Smooth muscle cell (in vitro differentiated cells): Measurements from ENCODE around the gene PAFAH1B2. TPM values are rescaled to one million over a fixed set of nuclear protein-coding genes. Genes with fewer than 3 reads are reported as not detected.

Experiments used
- DNase-seq: peaks from one replicate; lab custom pipeline; 2025; ENCODE audit not compliant: unreplicated experiment; lab: John Stamatoyannopoulos, UW
- H2AFZ ChIP-seq: fragments of 200-600 bp; sonication (generic); 2 replicates; pipeline ENCODE4 v1.6.0; 2016; ENCODE audit warnings: antibody characterized with exemption, low read depth, mild to moderate bottlenecking
- H3F3A ChIP-seq: fragments of 200-600 bp; sonication (generic); 2 replicates; pipeline ENCODE4 v1.6.0; 2017; ENCODE audit warnings: antibody characterized with exemption, low read depth
- H3K27ac ChIP-seq: fragments of 200-600 bp; sonication (generic); 2 replicates; pipeline ENCODE4 v1.5.1; 2016; ENCODE audit warnings: low read depth, mild to moderate bottlenecking
- H3K27me3 ChIP-seq: fragments of 200-600 bp; sonication (generic); 2 replicates; pipeline ENCODE4 v1.6.1; 2016; ENCODE audit warnings: low read depth, mild to moderate bottlenecking
- H3K36me3 ChIP-seq: fragments of 200-600 bp; sonication (generic); 2 replicates; pipeline ENCODE4 v1.5.1; 2016; ENCODE audit warnings: low read depth
- H3K4me1 ChIP-seq: fragments of 200-600 bp; sonication (generic); 2 replicates; pipeline ENCODE4 v1.5.1; 2016; ENCODE audit warnings: low read depth
- H3K4me2 ChIP-seq: fragments of 200-600 bp; sonication (generic); 2 replicates; pipeline ENCODE4 v1.6.0; 2016; ENCODE audit warnings: mild to moderate bottlenecking
- H3K4me3 ChIP-seq: fragments of 200-600 bp; sonication (generic); 2 replicates; pipeline ENCODE4 v1.5.1; 2016; ENCODE audit warnings: mild to moderate bottlenecking
- H3K79me2 ChIP-seq: fragments of 200-600 bp; sonication (generic); 2 replicates; pipeline ENCODE4 v1.6.0; 2016; ENCODE audit warnings: low read depth, mild to moderate bottlenecking
- H3K9ac ChIP-seq: fragments of 200-600 bp; sonication (generic); 2 replicates; pipeline ENCODE4 v1.6.0; 2016; ENCODE audit warnings: low read depth
- H3K9me3 ChIP-seq: fragments of 200-600 bp; sonication (generic); replicated peaks from 2 replicates; pipeline ENCODE4 v1.5.1; 2016; ENCODE audit warnings: low read depth
- H4K20me1 ChIP-seq: fragments of 200-600 bp; sonication (generic); 2 replicates; pipeline ENCODE4 v1.6.0; 2016; ENCODE audit warnings: low read depth
- CTCF ChIP-seq: fragments of 200-600 bp; sonication (generic); IDR thresholded peaks from 2 replicates; pipeline ENCODE4 v1.5.1; 2017; ENCODE audit warnings: borderline replicate concordance, mild to moderate bottlenecking, antibody characterized with exemption; ENCODE audit not compliant: insufficient read depth, poor library complexity, severe bottlenecking
- WGBS: methylation state at CpG from one replicate; pipeline ENCODE4 v1.1.7; 2016; ENCODE audit warnings: low lambda C conversion rate; 5-methylcytosine and 5-hydroxymethylcytosine counted together
- polyA plus RNA-seq: library from polyadenylated mRNA; unstranded; fragments of >200 nt; fragmentation: Nextera tagmentation; extraction: Ambion mirVana; gene quantifications from 2 replicates; pipeline ENCODE4 v1.2.1, GENCODE V29; 2016
- total RNA-seq: library from RNA; depleted of rRNA; stranded (reverse); fragments of >200 nt; gene quantifications from 2 replicates; pipeline ENCODE4 v1.2.3, GENCODE V29; 2014

The PAFAH1B2 gene
- total and polyA plus RNA-seq, 2 experiments from 2014 or later, result 30.7 to 146 TPM

- Histone ChIP-seq H3K9ac (peak overlapping the region; percentile 19), H3K4me1 (no peaks in the 10 kb centered on the region), H3K27ac (peak overlapping the region; percentile 78), H3K36me3 (peaks cover 4% of the 10 kb centered on the region), H3K4me2 (peak overlapping the region; percentile 49), H3F3A (peaks cover 10% of the 10 kb centered on the region), H4K20me1 (no peaks in the 10 kb centered on the region), H3K79me2 (no peaks in the 10 kb centered on the region), H2AFZ (no peak overlapping the region), H3K9me3 (no peaks in the 10 kb centered on the region), H3K27me3 (no peaks in the 10 kb centered on the region), H3K4me3 (no peak overlapping the region)
- DNase-seq, result no peak
- 53% methylated on average over 11 of the region's 11 CpGs for WGBS
- TF ChIP-seq CTCF, result no peak
Observed at GRCh38 chr11:117217141-117218084, 73.3 kb downstream of the PAFAH1B2 start.

GRCh38 chr11:117218133-117218915 is 74.2 kb downstream of the PAFAH1B2 start:
- H2AFZ ChIP-seq, result no peak overlapping the region
- H3K4me1 ChIP-seq, result no peaks in the 10 kb centered on the region
- H3K9ac ChIP-seq, result no peak overlapping the region
- 69% methylated on average over 15 of the region's 15 CpGs for WGBS
- H3K4me2 ChIP-seq, result peak overlapping the region; percentile 40
- TF ChIP-seq CTCF, result no peak
- H3K79me2 ChIP-seq, result no peaks in the 10 kb centered on the region
- no peaks in the 10 kb centered on the region for H3K9me3 ChIP-seq
- no peaks in the 10 kb centered on the region for H4K20me1 ChIP-seq
- H3K36me3 ChIP-seq, result no peaks in the 10 kb centered on the region
- H3F3A ChIP-seq, result peaks cover 10% of the 10 kb centered on the region
- no peak overlapping the region for H3K4me3 ChIP-seq
- H3K27me3 ChIP-seq, result no peaks in the 10 kb centered on the region
- H3K27ac ChIP-seq, result peak overlapping the region; percentile 78
- DNase-seq, result no peak

DNA sequence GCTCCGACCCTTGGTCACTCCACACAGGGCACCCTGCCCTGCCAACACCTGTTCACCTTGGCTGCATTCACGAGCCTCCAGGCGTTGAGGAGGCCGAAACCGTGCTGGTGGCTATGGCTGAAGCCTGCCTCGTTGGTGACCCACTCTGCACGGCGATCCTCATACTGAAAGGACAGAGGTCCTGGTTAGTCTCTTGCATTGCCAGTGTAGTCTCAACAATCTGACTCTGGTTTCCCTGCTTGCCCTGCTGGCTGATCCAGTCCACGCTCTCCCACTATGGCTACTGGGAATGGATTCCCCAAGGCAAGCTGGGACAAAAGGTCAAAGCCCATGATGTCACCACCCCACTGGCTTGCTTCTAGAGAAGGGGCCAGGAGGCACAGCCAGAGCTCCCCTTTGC is 74.9 kb downstream of the PAFAH1B2 start:
- Histone ChIP-seq H3F3A (peaks cover 10% of the 10 kb centered on the region), H3K79me2 (no peaks in the 10 kb centered on the region), H3K9me3 (no peaks in the 10 kb centered on the region), H3K27ac (no peak overlapping the region), H3K27me3 (no peaks in the 10 kb centered on the region), H3K4me3 (no peak overlapping the region), H3K4me2 (no peak overlapping the region), H4K20me1 (no peaks in the 10 kb centered on the region), H2AFZ (no peak overlapping the region), H3K36me3 (no peaks in the 10 kb centered on the region), H3K4me1 (no peaks in the 10 kb centered on the region), H3K9ac (no peak overlapping the region)
- no peak for DNase-seq
- TF ChIP-seq CTCF, result no peak
- WGBS, result 97% methylated on average over 9 of the region's 9 CpGs
